Smooth muscle cell (in vitro differentiated cells): Measurements from ENCODE around the gene TGM5. TPM values are rescaled to one million over a fixed set of nuclear protein-coding genes. Genes with fewer than 3 reads are reported as not detected.

Experiments used
- DNase-seq: peaks from one replicate; lab custom pipeline; 2025; ENCODE audit not compliant: unreplicated experiment; lab: John Stamatoyannopoulos, UW
- H2AFZ ChIP-seq: fragments of 200-600 bp; sonication (generic); 2 replicates; pipeline ENCODE4 v1.6.0; 2016; ENCODE audit warnings: antibody characterized with exemption, low read depth, mild to moderate bottlenecking
- H3F3A ChIP-seq: fragments of 200-600 bp; sonication (generic); 2 replicates; pipeline ENCODE4 v1.6.0; 2017; ENCODE audit warnings: antibody characterized with exemption, low read depth
- H3K27ac ChIP-seq: fragments of 200-600 bp; sonication (generic); 2 replicates; pipeline ENCODE4 v1.5.1; 2016; ENCODE audit warnings: low read depth, mild to moderate bottlenecking
- H3K27me3 ChIP-seq: fragments of 200-600 bp; sonication (generic); 2 replicates; pipeline ENCODE4 v1.6.1; 2016; ENCODE audit warnings: low read depth, mild to moderate bottlenecking
- H3K36me3 ChIP-seq: fragments of 200-600 bp; sonication (generic); 2 replicates; pipeline ENCODE4 v1.5.1; 2016; ENCODE audit warnings: low read depth
- H3K4me1 ChIP-seq: fragments of 200-600 bp; sonication (generic); 2 replicates; pipeline ENCODE4 v1.5.1; 2016; ENCODE audit warnings: low read depth
- H3K4me2 ChIP-seq: fragments of 200-600 bp; sonication (generic); 2 replicates; pipeline ENCODE4 v1.6.0; 2016; ENCODE audit warnings: mild to moderate bottlenecking
- H3K4me3 ChIP-seq: fragments of 200-600 bp; sonication (generic); 2 replicates; pipeline ENCODE4 v1.5.1; 2016; ENCODE audit warnings: mild to moderate bottlenecking
- H3K79me2 ChIP-seq: fragments of 200-600 bp; sonication (generic); 2 replicates; pipeline ENCODE4 v1.6.0; 2016; ENCODE audit warnings: low read depth, mild to moderate bottlenecking
- H3K9ac ChIP-seq: fragments of 200-600 bp; sonication (generic); 2 replicates; pipeline ENCODE4 v1.6.0; 2016; ENCODE audit warnings: low read depth
- H3K9me3 ChIP-seq: fragments of 200-600 bp; sonication (generic); replicated peaks from 2 replicates; pipeline ENCODE4 v1.5.1; 2016; ENCODE audit warnings: low read depth
- H4K20me1 ChIP-seq: fragments of 200-600 bp; sonication (generic); 2 replicates; pipeline ENCODE4 v1.6.0; 2016; ENCODE audit warnings: low read depth
- WGBS: methylation state at CpG from one replicate; pipeline ENCODE4 v1.1.7; 2016; ENCODE audit warnings: low lambda C conversion rate; 5-methylcytosine and 5-hydroxymethylcytosine counted together
- polyA plus RNA-seq: library from polyadenylated mRNA; unstranded; fragments of >200 nt; fragmentation: Nextera tagmentation; extraction: Ambion mirVana; gene quantifications from 2 replicates; pipeline ENCODE4 v1.2.1, GENCODE V29; 2016
- total RNA-seq: library from RNA; depleted of rRNA; stranded (reverse); fragments of >200 nt; gene quantifications from 2 replicates; pipeline ENCODE4 v1.2.3, GENCODE V29; 2014
- TF ChIP-seq, protein P1 (sequence below): fragments of 200-600 bp; sonication (generic); IDR thresholded peaks from 2 replicates; pipeline ENCODE4 v1.5.1; 2017; ENCODE audit warnings: borderline replicate concordance, mild to moderate bottlenecking, antibody characterized with exemption; ENCODE audit not compliant: insufficient read depth, poor library complexity, severe bottlenecking

Gene TGM5
- total and polyA plus RNA-seq, 2 experiments from 2014 or later = 0.08 to 2.5 TPM

GRCh38 chr15:43250785-43251184 lies 15.9 kb downstream of the TGM5 start:
- no peak for DNase-seq
- H2AFZ ChIP-seq = no peak overlapping the region

DNA sequence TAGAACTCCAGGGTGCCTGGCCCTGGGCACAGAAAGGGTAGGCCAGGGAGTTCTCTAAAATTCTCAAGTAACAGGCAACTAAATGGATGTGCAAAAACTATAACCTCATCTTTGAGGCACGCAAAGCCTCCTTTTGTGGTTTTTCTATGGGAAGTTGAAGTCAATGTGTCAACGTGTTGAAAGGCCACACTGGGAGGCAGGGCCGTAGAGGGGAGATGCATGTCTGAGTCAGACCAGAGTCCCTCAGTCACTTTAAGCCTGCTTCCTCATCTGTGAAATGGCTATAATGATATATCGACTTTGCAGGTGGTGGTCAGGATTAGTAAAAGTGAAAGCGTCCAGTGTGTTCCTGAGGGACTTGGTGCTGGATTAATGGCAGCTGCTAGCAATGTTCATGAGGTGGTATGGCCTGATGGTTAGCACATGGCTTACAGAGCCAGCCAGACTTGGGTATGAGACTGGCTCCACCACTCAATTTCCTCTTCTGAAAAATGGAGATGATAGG lies 17.0 kb downstream of the TGM5 start:
- 51% methylated on average over 5 of the region's 5 CpGs for WGBS
- no peak overlapping the region for H3K4me2 ChIP-seq
- peak overlapping the region; percentile 82 for H3K27ac ChIP-seq

More at GRCh38 chr15:43250785-43251184, 15.9 kb downstream of the TGM5 start:
- WGBS = 51% methylated on average over 2 of the region's 2 CpGs
- no peaks in the 10 kb centered on the region for H3K9me3 ChIP-seq
- no peaks in the 10 kb centered on the region for H3K4me1 ChIP-seq
- H3K4me2 ChIP-seq = no peak overlapping the region
- H3K27me3 ChIP-seq = peaks cover 6% of the 10 kb centered on the region
- no peaks in the 10 kb centered on the region for H3F3A ChIP-seq
- H3K36me3 ChIP-seq = no peaks in the 10 kb centered on the region
- TF ChIP-seq, protein P1, sequence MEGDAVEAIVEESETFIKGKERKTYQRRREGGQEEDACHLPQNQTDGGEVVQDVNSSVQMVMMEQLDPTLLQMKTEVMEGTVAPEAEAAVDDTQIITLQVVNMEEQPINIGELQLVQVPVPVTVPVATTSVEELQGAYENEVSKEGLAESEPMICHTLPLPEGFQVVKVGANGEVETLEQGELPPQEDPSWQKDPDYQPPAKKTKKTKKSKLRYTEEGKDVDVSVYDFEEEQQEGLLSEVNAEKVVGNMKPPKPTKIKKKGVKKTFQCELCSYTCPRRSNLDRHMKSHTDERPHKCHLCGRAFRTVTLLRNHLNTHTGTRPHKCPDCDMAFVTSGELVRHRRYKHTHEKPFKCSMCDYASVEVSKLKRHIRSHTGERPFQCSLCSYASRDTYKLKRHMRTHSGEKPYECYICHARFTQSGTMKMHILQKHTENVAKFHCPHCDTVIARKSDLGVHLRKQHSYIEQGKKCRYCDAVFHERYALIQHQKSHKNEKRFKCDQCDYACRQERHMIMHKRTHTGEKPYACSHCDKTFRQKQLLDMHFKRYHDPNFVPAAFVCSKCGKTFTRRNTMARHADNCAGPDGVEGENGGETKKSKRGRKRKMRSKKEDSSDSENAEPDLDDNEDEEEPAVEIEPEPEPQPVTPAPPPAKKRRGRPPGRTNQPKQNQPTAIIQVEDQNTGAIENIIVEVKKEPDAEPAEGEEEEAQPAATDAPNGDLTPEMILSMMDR = no peak
- H3K79me2 ChIP-seq = no peaks in the 10 kb centered on the region
- no peak overlapping the region for H3K9ac ChIP-seq
- no peak overlapping the region for H3K4me3 ChIP-seq
- no peaks in the 10 kb centered on the region for H4K20me1 ChIP-seq
- H3K27ac ChIP-seq = peak overlapping the region; percentile 21

GRCh38 chr15:43249236-43249635 lies 17.5 kb downstream of the TGM5 start:
- TF ChIP-seq, protein P1 = no peak
- no peak overlapping the region for H3K4me2 ChIP-seq
- no peaks in the 10 kb centered on the region for H3K4me1 ChIP-seq
- no peaks in the 10 kb centered on the region for H3F3A ChIP-seq
- H3K27me3 ChIP-seq = no peaks in the 10 kb centered on the region
- no peak overlapping the region for H3K4me3 ChIP-seq
- peak overlapping the region; percentile 82 for H3K27ac ChIP-seq
- H3K9ac ChIP-seq = peak overlapping the region; percentile 70
- no peaks in the 10 kb centered on the region for H3K9me3 ChIP-seq
- no peaks in the 10 kb centered on the region for H3K79me2 ChIP-seq
- H4K20me1 ChIP-seq = no peaks in the 10 kb centered on the region
- no peak overlapping the region for H2AFZ ChIP-seq
- 73% methylated on average over 2 of the region's 2 CpGs for WGBS
- no peaks in the 10 kb centered on the region for H3K36me3 ChIP-seq
- DNase-seq = no peak

More for the DNA sequence above, 17.0 kb downstream of the TGM5 start:
- TF ChIP-seq, protein P1 = no peak
- Histone ChIP-seq H3K4me1 (no peaks in the 10 kb centered on the region), H3K4me3 (no peak overlapping the region), H3K79me2 (no peaks in the 10 kb centered on the region), H3K36me3 (no peaks in the 10 kb centered on the region), H2AFZ (no peak overlapping the region), H3K9ac (peak overlapping the region; percentile 70), H3F3A (no peaks in the 10 kb centered on the region), H3K9me3 (no peaks in the 10 kb centered on the region), H4K20me1 (no peaks in the 10 kb centered on the region), H3K27me3 (peaks cover 3% of the 10 kb centered on the region)
- no peak for DNase-seq

GRCh38 chr15:43246261-43246774 lies 20.4 kb downstream of the TGM5 start:
- TF ChIP-seq, protein P1 = no peak
- no peaks in the 10 kb centered on the region for H3F3A ChIP-seq
- H3K79me2 ChIP-seq = no peaks in the 10 kb centered on the region
- H4K20me1 ChIP-seq = no peaks in the 10 kb centered on the region
- no peak overlapping the region for H2AFZ ChIP-seq
- H3K4me3 ChIP-seq = no peak overlapping the region
- no peak overlapping the region for H3K27ac ChIP-seq
- no peaks in the 10 kb centered on the region for H3K27me3 ChIP-seq
- DNase-seq = no peak
- 82% methylated on average over 6 of the region's 6 CpGs for WGBS
- H3K4me1 ChIP-seq = no peaks in the 10 kb centered on the region
- no peaks in the 10 kb centered on the region for H3K36me3 ChIP-seq
- no peak overlapping the region for H3K4me2 ChIP-seq
- H3K9ac ChIP-seq = no peak overlapping the region
- no peaks in the 10 kb centered on the region for H3K9me3 ChIP-seq
